ENCODE data around the gene STOML1.
"Not testable (repeated sequence)": the region's sequence is repeated elsewhere in the genome, so short reads cannot be mapped to it uniquely, and the experiment has no call there.

DNA sequence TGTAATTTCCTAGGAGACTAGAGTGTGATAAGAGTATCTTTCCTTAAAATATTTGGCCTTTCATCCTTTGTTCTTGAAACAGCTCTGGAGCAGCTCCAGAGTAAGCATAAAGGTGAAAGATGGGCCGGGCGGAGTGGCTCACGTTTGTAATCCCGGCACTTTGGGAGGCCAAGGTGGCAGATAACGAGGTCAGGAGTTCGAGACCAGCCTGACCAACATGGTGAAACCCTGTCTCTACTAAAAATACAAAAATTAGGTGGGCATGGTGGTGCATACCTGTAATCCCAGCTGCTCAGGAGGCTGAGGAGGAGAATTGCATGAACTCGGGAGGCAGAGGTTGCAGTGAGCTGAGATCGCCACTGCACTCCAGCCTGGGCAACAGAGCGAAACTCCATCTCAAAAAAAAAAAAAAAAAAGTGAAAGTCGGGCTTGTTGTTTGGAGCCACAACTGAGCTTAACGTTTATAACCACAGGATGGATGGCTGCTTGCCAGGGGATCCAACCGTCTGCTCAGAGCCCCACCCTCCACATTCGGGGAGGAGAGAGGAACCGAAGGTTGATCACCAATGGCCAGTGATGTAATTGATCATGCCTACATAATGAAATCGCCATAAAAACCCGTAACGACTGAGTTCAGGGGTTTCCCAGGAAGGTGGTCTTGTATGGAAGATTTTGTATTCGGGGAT lies 16.5 kb downstream of the STOML1 start:
- TF ChIP-seq, protein P1, sequence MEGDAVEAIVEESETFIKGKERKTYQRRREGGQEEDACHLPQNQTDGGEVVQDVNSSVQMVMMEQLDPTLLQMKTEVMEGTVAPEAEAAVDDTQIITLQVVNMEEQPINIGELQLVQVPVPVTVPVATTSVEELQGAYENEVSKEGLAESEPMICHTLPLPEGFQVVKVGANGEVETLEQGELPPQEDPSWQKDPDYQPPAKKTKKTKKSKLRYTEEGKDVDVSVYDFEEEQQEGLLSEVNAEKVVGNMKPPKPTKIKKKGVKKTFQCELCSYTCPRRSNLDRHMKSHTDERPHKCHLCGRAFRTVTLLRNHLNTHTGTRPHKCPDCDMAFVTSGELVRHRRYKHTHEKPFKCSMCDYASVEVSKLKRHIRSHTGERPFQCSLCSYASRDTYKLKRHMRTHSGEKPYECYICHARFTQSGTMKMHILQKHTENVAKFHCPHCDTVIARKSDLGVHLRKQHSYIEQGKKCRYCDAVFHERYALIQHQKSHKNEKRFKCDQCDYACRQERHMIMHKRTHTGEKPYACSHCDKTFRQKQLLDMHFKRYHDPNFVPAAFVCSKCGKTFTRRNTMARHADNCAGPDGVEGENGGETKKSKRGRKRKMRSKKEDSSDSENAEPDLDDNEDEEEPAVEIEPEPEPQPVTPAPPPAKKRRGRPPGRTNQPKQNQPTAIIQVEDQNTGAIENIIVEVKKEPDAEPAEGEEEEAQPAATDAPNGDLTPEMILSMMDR (conservative IDR thresholded peaks at IDR 0.05; ENCODE audit: low read length): not testable (repeated sequence)
- TF ChIP-seq EZH2phosphoT487 (IDR thresholded peaks at IDR 0.05; ENCODE audit: borderline replicate concordance): not testable (repeated sequence)
